GM13976 (cell line): Measurements from ENCODE around the gene GNAZ.

Experiments used
- DNase-seq: peaks from one replicate; pipeline ENCODE4 v3.0.0; 2012; ENCODE audit warnings: low spot score
- CTCF ChIP-seq: IDR thresholded peaks from 2 replicates; pipeline ENCODE4 v1.5.1; 2012; ENCODE audit warnings: borderline replicate concordance, mild to moderate bottlenecking; ENCODE audit not compliant: insufficient read depth; ENCODE audit errors: extremely low read depth, missing control alignments, control extremely low read depth
- in situ Hi-C: fragments of 300-500 bp; cut with MboI; formaldehyde crosslinking; loops from one replicate; pipeline ENCODE4 v1.12.0; 2022; ENCODE audit warnings: low sequenced_read_pairs, mixed read lengths, inconsistent platforms; ENCODE audit not compliant: unreplicated experiment

Gene GNAZ

GRCh38 chr22:23150762-23151161 lies 80.4 kb downstream of the GNAZ start:
- no peak for DNase-seq
- in situ Hi-C loops = no loop called here
- no peak for TF ChIP-seq CTCF

- TF ChIP-seq CTCF = no peak
- DNase-seq = no peak
- in situ Hi-C loops = no loop called here
These were observed 81.5 kb downstream of the GNAZ start for GRCh38 chr22:23151827-23152226.

GRCh38 chr22:23152238-23153114 lies 82.2 kb downstream of the GNAZ start:
- TF ChIP-seq CTCF = no peak
- in situ Hi-C loops = no loop called here
- DNase-seq = no peak

- no peak for DNase-seq
- in situ Hi-C loops = no loop called here
- TF ChIP-seq CTCF = no peak
These were observed 83.7 kb downstream of the GNAZ start for GRCh38 chr22:23153994-23154393.

- DNase-seq = no peak
- TF ChIP-seq CTCF = no peak
- in situ Hi-C loops = no loop called here
These were observed 84.1 kb downstream of the GNAZ start for GRCh38 chr22:23154461-23154860.

- in situ Hi-C loops = no loop called here
- no peak for TF ChIP-seq CTCF
- no peak for DNase-seq
These were observed 84.8 kb downstream of the GNAZ start for GRCh38 chr22:23155143-23155542.
